ENCODE measurements around the gene CAMKK1.
"Not testable (repeated sequence)": the region's sequence is repeated elsewhere in the genome, so short reads cannot be mapped to it uniquely, and the experiment has no call there.

- TF ChIP-seq PAX5 (IDR thresholded peaks at IDR 0.05; ENCODE audit: insufficient read depth, low read length, severe bottlenecking); TAF1 (IDR thresholded peaks at IDR 0.05; ENCODE audit: low read depth, low read length); POLR2AphosphoS5 (IDR thresholded peaks at IDR 0.05; ENCODE audit: low read depth, low read length); POLR2A (IDR thresholded peaks at IDR 0.05; ENCODE audit: low read depth, low read length); SPI1 (IDR thresholded peaks at IDR 0.05; ENCODE audit: low read depth, low read length); POU2F2 (IDR thresholded peaks at IDR 0.05; ENCODE audit: low read depth, low read length): not testable (repeated sequence)
These were observed 48.3 kb downstream of the CAMKK1 start for GRCh38 chr17:3844556-3844955.

All from GM12891 (cell line).